Gastrocnemius medialis (tissue), 4 donors: ENCODE measurements around the gene DAD1. TPM values are rescaled to one million over a fixed set of nuclear protein-coding genes. Genes with fewer than 3 reads are reported as not detected.

ENCODE experiments used
- ATAC-seq, 2 donors: fragments of 150-250 bp; one replicate each; pipeline ENCODE4 v1.9.1; 2016
- DNase-seq, 2 donors: peaks; one replicate each; pipeline ENCODE4 v3.0.0-alpha.2; 2019
- H3K27ac ChIP-seq, 4 donors: fragments of 200-600 bp; sonication (generic); 1 replicate in 1 of 4; 2 replicates in 3 of 4; pipeline ENCODE4 v1.5.1; 2016 to 2018; ENCODE audit warnings: mild to moderate bottlenecking in 2 of 4, moderate library complexity in 1 of 4
- H3K27me3 ChIP-seq, 3 donors: fragments of 200-600 bp; sonication (generic) in 2 of 3; 1 replicate in 1 of 3; 2 replicates in 2 of 3; pipeline versions ENCODE4 v1.5.1 to v1.6.0; 2016 to 2019; ENCODE audit warnings: mild to moderate bottlenecking in 1 of 3, moderate library complexity in 1 of 3
- H3K36me3 ChIP-seq, 2 donors: fragments of 200-600 bp; sonication (generic) in 1 of 2; one replicate each; pipeline ENCODE4 v1.5.1; 2017 to 2018
- H3K4me1 ChIP-seq, 2 donors: fragments of 200-600 bp; sonication (generic) in 1 of 2; one replicate each; pipeline ENCODE4 v1.5.1; 2016 to 2017; ENCODE audit warnings: mild to moderate bottlenecking in 2 of 2
- H3K4me3 ChIP-seq, 4 donors: fragments of 200-600 bp; sonication (generic) in 3 of 4; 1 replicate in 1 of 4; 2 replicates in 3 of 4; pipeline ENCODE4 v1.5.1; 2016 to 2019; ENCODE audit warnings: mild to moderate bottlenecking in 2 of 4
- H3K9me3 ChIP-seq, 3 donors: fragments of 200-600 bp; sonication (generic) in 2 of 3; 1 replicate in 1 of 3; 2 replicates in 2 of 3; pipeline ENCODE4 v1.5.1; 2016 to 2019
- CTCF ChIP-seq, 5 experiments: fragments of 450-650 bp in 3 of 5; fragments of 200-600 bp in 2 of 5; sonication (generic) in 2 of 5; IDR thresholded peaks in 4 of 5; conservative IDR thresholded peaks in 1 of 5; 1 replicate in 4 of 5; 2 replicates in 1 of 5; pipeline ENCODE4 v1.5.1; 2016 to 2019; ENCODE audit warnings: antibody characterized with exemption in 5 of 5, mild to moderate bottlenecking in 3 of 5, moderate library complexity in 3 of 5
- POLR2A ChIP-seq, 2 donors: fragments of 450-650 bp; IDR thresholded peaks; one replicate each; pipeline ENCODE4 v1.6.1; 2017; ENCODE audit warnings: antibody characterized with exemption in 2 of 2, mild to moderate bottlenecking in 2 of 2, moderate library complexity in 2 of 2
- in situ Hi-C, 4 donors: fragments of 200-750 bp; cut with MboI; loops; one replicate each; pipeline versions ENCODE4 v1.15.0 to v1.8.0; 2017; ENCODE audit warnings: low sequenced_read_pairs in 4 of 4
- intact Hi-C: fragments of 100-400 bp; cut with DNase I; formaldehyde crosslinking; loops from one replicate; pipeline ENCODE4 v1.15.1; 2023; ENCODE audit warnings: low total_unique reads
- total RNA-seq, 4 donors: library from RNA; depleted of rRNA; stranded (reverse); fragments of >200 nt; gene quantifications; one replicate each; pipeline versions ENCODE4 v1.1.0 to v1.2.3, GENCODE V29; 2016

DAD1 gene
- total RNA-seq, 4 donors from 2014 or later, result 155 to 257 (median 209) TPM

- ATAC-seq, result no peak
- Histone ChIP-seq H3K9me3 (no peaks in the 10 kb centered on the region), H3K27me3 (no peaks in the 10 kb centered on the region), H3K4me1 (peaks cover 0 to 4% of the 10 kb centered on the region in 2 donors), H3K4me3 (no peak overlapping the region), H3K36me3 (no peaks in the 10 kb centered on the region), H3K27ac (no peak overlapping the region)
- in situ Hi-C loops (no loop called here), intact Hi-C loops (no loop called here)
- no peak for DNase-seq
- TF ChIP-seq POLR2A (IDR thresholded peaks at IDR 0.05) (no peak), CTCF (IDR thresholded peaks at IDR 0.05 in 4 of 5, conservative IDR thresholded peaks at IDR 0.05 in 1 of 5) (no peak)
These were observed 53.9 kb downstream of the DAD1 start for GRCh38 chr14:22535126-22535525.

- H3K4me3 ChIP-seq, result no peak overlapping the region
- peaks cover 0 to 4% of the 10 kb centered on the region in 2 donors for H3K4me1 ChIP-seq
- no peaks in the 10 kb centered on the region for H3K36me3 ChIP-seq
- H3K27ac ChIP-seq, result no peak overlapping the region
- in situ Hi-C loops, result no loop called here
- H3K9me3 ChIP-seq, result no peaks in the 10 kb centered on the region
- DNase-seq (no peak), ATAC-seq (no peak)
- intact Hi-C loops, result no loop called here
- H3K27me3 ChIP-seq, result no peaks in the 10 kb centered on the region
- TF ChIP-seq CTCF (IDR thresholded peaks at IDR 0.05 in 4 of 5, conservative IDR thresholded peaks at IDR 0.05 in 1 of 5) (no peak), POLR2A (IDR thresholded peaks at IDR 0.05) (no peak)
These were observed 54.5 kb downstream of the DAD1 start for GRCh38 chr14:22534547-22534946.

- in situ Hi-C loops (no loop called here), intact Hi-C loops (no loop called here)
- no peak for ATAC-seq
- Histone ChIP-seq H3K27me3 (no peaks in the 10 kb centered on the region), H3K36me3 (no peaks in the 10 kb centered on the region), H3K4me3 (no peak overlapping the region), H3K27ac (no peak overlapping the region), H3K4me1 (peaks cover 0 to 4% of the 10 kb centered on the region in 2 donors), H3K9me3 (no peaks in the 10 kb centered on the region)
- TF ChIP-seq POLR2A (IDR thresholded peaks at IDR 0.05) (no peak), CTCF (IDR thresholded peaks at IDR 0.05 in 4 of 5, conservative IDR thresholded peaks at IDR 0.05 in 1 of 5) (no peak)
- DNase-seq, result no peak
These were observed 55.2 kb downstream of the DAD1 start for GRCh38 chr14:22533739-22534359.

DNA sequence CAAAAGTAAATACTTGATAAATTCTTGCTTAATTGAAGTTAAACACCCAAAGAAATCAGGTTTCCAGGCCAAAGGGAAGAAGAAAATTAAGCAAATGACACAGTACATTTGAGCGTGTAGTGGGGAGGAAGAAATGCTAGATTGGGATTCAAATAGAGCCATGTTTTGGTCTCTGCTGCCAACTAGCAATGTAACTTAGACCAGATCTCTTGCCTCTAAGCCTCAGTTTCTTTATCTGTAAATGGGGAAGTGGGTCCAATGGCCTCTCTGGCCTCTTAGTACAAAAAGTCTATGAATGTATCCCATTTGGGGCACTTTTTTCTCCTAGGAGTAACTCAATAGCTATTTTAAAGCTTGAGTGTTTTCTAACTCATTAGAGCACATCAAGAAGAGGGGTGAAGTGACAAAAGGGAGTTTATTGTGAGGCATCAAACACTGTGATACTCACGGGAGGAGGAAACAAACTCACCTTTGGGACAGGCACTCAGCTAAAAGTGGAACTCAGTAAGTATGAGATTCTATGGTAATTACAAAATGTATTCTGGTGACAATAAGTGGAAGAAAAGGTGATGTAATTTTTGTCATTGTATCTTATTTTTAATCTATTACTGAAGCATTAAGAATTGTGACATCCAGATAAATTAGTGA lies 55.8 kb downstream of the DAD1 start:
- in situ Hi-C loops, result no loop called here
- no peak for DNase-seq
- H3K27me3 ChIP-seq, result no peaks in the 10 kb centered on the region
- H3K4me3 ChIP-seq, result no peak overlapping the region
- no peaks in the 10 kb centered on the region for H3K9me3 ChIP-seq
- ATAC-seq, result no peak
- H3K4me1 ChIP-seq, result peaks cover 0 to 4% of the 10 kb centered on the region in 2 donors
- intact Hi-C loops, result no loop called here
- TF ChIP-seq POLR2A (IDR thresholded peaks at IDR 0.05), result no peak
- no peak for TF ChIP-seq CTCF (IDR thresholded peaks at IDR 0.05 in 4 of 5, conservative IDR thresholded peaks at IDR 0.05 in 1 of 5)
- H3K36me3 ChIP-seq, result no peaks in the 10 kb centered on the region
- H3K27ac ChIP-seq, result no peak overlapping the region
